ENCODE data around the gene STXBP5L. TPM values are rescaled to one million over a fixed set of nuclear protein-coding genes. Genes with fewer than 3 reads are reported as not detected.

STXBP5L gene
- total RNA-seq, 2 donors from 2014 or later = under 0.01 to 0.78 TPM

- no peak for ATAC-seq
- intact Hi-C loops (cut with DNase I) = no loop called here
- no peaks in the 10 kb centered on the region for H3K9me3 ChIP-seq
These were observed 204.1 kb downstream of the STXBP5L start for GRCh38 chr3:121111914-121112612.

DNA sequence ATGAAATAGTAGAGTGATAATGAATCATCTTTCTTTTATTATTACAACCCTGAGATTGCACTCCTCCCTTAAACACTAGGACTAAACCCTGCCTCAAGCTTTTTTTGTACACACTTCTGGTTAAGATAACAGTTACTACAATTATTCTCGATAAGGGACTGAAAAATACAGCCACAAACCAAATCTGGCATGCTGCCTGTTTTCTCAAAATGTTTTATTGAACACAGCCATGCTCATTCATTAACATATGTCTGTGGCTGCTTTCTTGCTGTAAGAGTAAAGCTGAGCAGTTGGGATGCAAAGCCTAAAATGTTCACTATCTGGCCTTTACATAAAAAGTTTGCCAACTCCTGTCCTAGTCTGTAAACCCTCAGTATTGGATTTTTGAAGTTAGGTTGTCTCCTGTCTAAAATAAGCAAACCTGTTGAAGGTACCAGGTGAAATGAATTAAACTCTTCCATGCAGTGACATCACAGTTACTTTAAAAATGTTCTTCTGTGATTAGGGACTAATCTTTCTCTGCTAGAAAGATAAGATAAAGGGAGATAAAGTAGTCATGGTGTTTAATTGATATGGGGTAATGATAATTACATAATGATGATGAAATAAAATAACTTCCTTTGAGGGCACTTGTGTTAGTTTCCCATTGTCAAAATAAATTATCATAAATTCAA lies 218.2 kb downstream of the STXBP5L start:
- TF ChIP-seq CTCF (IDR thresholded peaks at IDR 0.05) = no peak
- 14 to 27% methylated on average over 1 of the region's 1 CpG for WGBS, 2 donors
- Histone ChIP-seq H3K36me3 (replicated peaks in 1 of 2; ENCODE audit: insufficient read depth in 1 of 2, low read depth in 2 of 2) (no peaks in the 10 kb centered on the region), H3K27me3 (no peaks in the 10 kb centered on the region), H3K4me3 (no peak overlapping the region), H3K27ac (no peak overlapping the region), H3K4me1 (no peaks in the 10 kb centered on the region), H3K9me3 (no peaks in the 10 kb centered on the region)
- intact Hi-C loops (cut with DNase I) = no loop called here
- DNase-seq = no peak
- ATAC-seq = no peak

More at GRCh38 chr3:121111914-121112612, 204.1 kb downstream of the STXBP5L start:
- H3K4me3 ChIP-seq = no peak overlapping the region
- DNase-seq = no peak
- TF ChIP-seq POLR2A (IDR thresholded peaks at IDR 0.05) (no peak), CTCF (IDR thresholded peaks at IDR 0.05) (no peak)
- no peak overlapping the region for H3K27ac ChIP-seq
- H3K36me3 ChIP-seq (replicated peaks in 1 of 2; ENCODE audit: insufficient read depth in 1 of 2, low read depth in 2 of 2) = no peaks in the 10 kb centered on the region
- H3K4me1 ChIP-seq = no peaks in the 10 kb centered on the region
- WGBS, 2 donors = 76 to 79% methylated on average over 15 of the region's 15 CpGs
- no peaks in the 10 kb centered on the region for H3K27me3 ChIP-seq

DNA sequence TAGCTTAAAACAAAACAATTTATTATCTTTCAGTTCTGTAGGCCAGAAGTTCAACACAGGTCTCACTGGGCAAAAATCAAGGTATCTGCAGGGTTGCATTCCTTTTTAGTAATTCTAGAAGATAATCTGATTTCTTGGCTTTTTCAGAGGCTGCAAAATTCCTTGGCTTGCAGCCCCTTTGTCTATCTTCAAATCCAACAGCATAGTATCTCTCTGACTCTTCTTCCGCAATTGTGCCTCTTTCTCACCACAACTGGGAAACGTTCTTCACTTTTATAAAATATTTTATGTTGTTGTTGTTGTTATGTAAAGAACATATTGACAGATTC lies 218.7 kb downstream of the STXBP5L start:
- Histone ChIP-seq H3K9me3 (no peaks in the 10 kb centered on the region), H3K4me1 (no peaks in the 10 kb centered on the region), H3K27ac (no peak overlapping the region), H3K4me3 (no peak overlapping the region), H3K27me3 (no peaks in the 10 kb centered on the region), H3K36me3 (replicated peaks in 1 of 2; ENCODE audit: insufficient read depth in 1 of 2, low read depth in 2 of 2) (no peaks in the 10 kb centered on the region)
- WGBS, 2 donors = 78 to 85% methylated on average over 2 of the region's 2 CpGs
- DNase-seq (no peak), ATAC-seq (no peak)
- TF ChIP-seq POLR2A (IDR thresholded peaks at IDR 0.05) (no peak), CTCF (IDR thresholded peaks at IDR 0.05) (no peak)
- intact Hi-C loops (cut with DNase I) = no loop called here

DNA sequence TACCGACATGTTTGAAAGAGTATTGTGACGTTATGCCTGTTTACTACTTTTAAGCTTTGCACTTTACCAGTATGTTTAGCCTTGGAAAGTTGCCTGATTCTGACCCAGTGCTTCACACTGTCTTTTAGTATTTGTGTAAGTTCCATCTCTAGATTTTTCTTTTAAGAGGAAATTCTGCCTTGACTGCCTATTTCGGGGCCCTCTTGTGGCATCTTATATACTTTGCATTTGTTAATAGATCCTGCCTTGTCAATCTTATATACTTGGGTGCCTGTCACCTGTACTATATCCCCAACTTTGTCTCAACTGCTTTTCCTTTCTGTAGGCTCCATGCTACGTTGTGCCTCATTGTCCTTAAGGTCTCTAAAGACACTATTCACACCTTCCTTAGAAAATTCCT lies 244.6 kb downstream of the STXBP5L start:
- ATAC-seq (no peak), DNase-seq (no peak)
- no peaks in the 10 kb centered on the region for H3K4me1 ChIP-seq
- H3K4me3 ChIP-seq = no peak overlapping the region
- no peaks in the 10 kb centered on the region for H3K36me3 ChIP-seq (replicated peaks in 1 of 2; ENCODE audit: insufficient read depth in 1 of 2, low read depth in 2 of 2)
- 46 to 48% methylated on average over 4 of the region's 4 CpGs for WGBS, 2 donors
- no peak for TF ChIP-seq CTCF (IDR thresholded peaks at IDR 0.05)
- H3K27ac ChIP-seq = no peak overlapping the region
- H3K9me3 ChIP-seq = peaks cover 0 to 3% (median 0%) of the 10 kb centered on the region in 3 donors
- no peaks in the 10 kb centered on the region for H3K27me3 ChIP-seq
- intact Hi-C loops (cut with DNase I) = no loop called here

DNA sequence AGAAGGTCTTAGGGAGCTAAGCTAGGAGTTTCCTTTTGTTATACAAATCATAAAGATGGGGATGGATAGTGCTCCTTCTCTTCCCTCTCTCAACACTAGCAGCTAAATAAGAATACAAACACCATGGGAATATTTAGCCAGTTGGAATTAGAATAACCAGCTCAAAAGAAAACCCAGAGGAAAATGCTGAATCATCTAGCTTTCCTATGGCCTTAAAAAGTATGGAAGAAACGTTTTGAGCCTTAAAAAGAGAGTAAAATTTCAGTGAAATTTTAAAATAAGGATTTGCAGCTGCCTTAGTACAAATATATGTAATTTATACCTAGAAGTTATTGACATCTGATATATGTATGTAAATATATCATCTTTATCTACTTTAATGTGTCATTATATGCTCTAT lies 245.8 kb downstream of the STXBP5L start:
- WGBS, 2 donors = 7 to 9% methylated on average over 1 of the region's 1 CpG

More for the DNA sequence above, 245.8 kb downstream of the STXBP5L start:
- DNase-seq = no peak
- H3K4me3 ChIP-seq = no peak overlapping the region
- TF ChIP-seq POLR2A (IDR thresholded peaks at IDR 0.05) (no peak), CTCF (IDR thresholded peaks at IDR 0.05) (no peak)
- no peaks in the 10 kb centered on the region for H3K36me3 ChIP-seq (replicated peaks in 1 of 2; ENCODE audit: insufficient read depth in 1 of 2, low read depth in 2 of 2)
- no peaks in the 10 kb centered on the region for H3K4me1 ChIP-seq
- no peaks in the 10 kb centered on the region for H3K9me3 ChIP-seq
- no peaks in the 10 kb centered on the region for H3K27me3 ChIP-seq
- intact Hi-C loops (cut with DNase I) = no loop called here
- H3K27ac ChIP-seq = no peak overlapping the region
- no peak for ATAC-seq
